A673 (cell line): Measurements from ENCODE around the gene GSTA1. TPM values are rescaled to one million over a fixed set of nuclear protein-coding genes. Genes with fewer than 3 reads are reported as not detected.
"Not testable (repeated sequence)": the region's sequence is repeated elsewhere in the genome, so short reads cannot be mapped to it uniquely, and the experiment has no call there.

Experiments
- BruUV-seq: library from RNA; stranded (reverse); fragments of 400-500 nt; replicated peaks from 2 replicates; lab custom pipeline; 2021; lab: Mats Ljungman, UMichigan
- CTCF ChIA-PET: fragments of 300-600 bp; sonication (Branson Sonifier 250); formaldehyde crosslinking; loops from one replicate; lab custom pipeline; 2022; ENCODE audit warnings: antibody characterized with exemption; lab: Charles Lee
- POLR2A ChIA-PET: fragments of 300-600 bp; sonication (Branson Sonifier 250); formaldehyde crosslinking; loops from one replicate; lab custom pipeline; 2022; ENCODE audit warnings: antibody characterized with exemption; ENCODE audit not compliant: low non-redundant PET; lab: Charles Lee
- DNase-seq: peaks from one replicate; pipeline ENCODE4 v3.0.0-alpha.2; 2015; ENCODE audit warnings: low spot score
- H3K27ac ChIP-seq: fragments of 200-600 bp; sonication (generic); 2 replicates; pipeline ENCODE4 v1.5.1; 2016; ENCODE audit warnings: mixed run types, low read depth, mild to moderate bottlenecking, mixed read lengths, antibody characterized with exemption, low read length; ENCODE audit not compliant: poor library complexity, severe bottlenecking
- H3K27me3 ChIP-seq: fragments of 200-600 bp; sonication (generic); replicated peaks from 2 replicates; pipeline ENCODE4 v1.6.1; 2017; ENCODE audit warnings: mixed run types, low read depth, mild to moderate bottlenecking, mixed read lengths, antibody characterized with exemption, low read length; ENCODE audit not compliant: insufficient read depth, poor library complexity
- H3K36me3 ChIP-seq: fragments of 200-600 bp; sonication (generic); 2 replicates; pipeline ENCODE4 v1.6.1; 2016; ENCODE audit warnings: mixed run types, mild to moderate bottlenecking, mixed read lengths, antibody characterized with exemption, low read length; ENCODE audit not compliant: insufficient read depth, poor library complexity, severe bottlenecking
- H3K4me1 ChIP-seq: fragments of 200-600 bp; sonication (generic); 2 replicates; pipeline ENCODE4 v1.6.1; 2017; ENCODE audit warnings: mixed run types, mild to moderate bottlenecking, mixed read lengths, antibody characterized with exemption, low read length; ENCODE audit not compliant: insufficient read depth, poor library complexity, severe bottlenecking
- H3K4me3 ChIP-seq: fragments of 200-600 bp; sonication (generic); 2 replicates; pipeline ENCODE4 v1.5.1; 2016; ENCODE audit warnings: low read depth, mixed run types, mild to moderate bottlenecking, mixed read lengths, low read length; ENCODE audit not compliant: poor library complexity, severe bottlenecking
- H3K9me3 ChIP-seq: fragments of 200-600 bp; sonication (generic); 2 replicates; pipeline ENCODE4 v1.6.1; 2016; ENCODE audit warnings: mixed run types, low read depth, mild to moderate bottlenecking, mixed read lengths, antibody characterized with exemption, low read length; ENCODE audit not compliant: poor library complexity, severe bottlenecking
- EZH2 ChIP-seq: fragments of 200-600 bp; sonication (generic); IDR thresholded peaks from 2 replicates; pipeline ENCODE4 v1.6.1; 2017; ENCODE audit warnings: borderline replicate concordance, low read depth, mild to moderate bottlenecking, mixed read lengths, antibody characterized with exemption, low read length; ENCODE audit not compliant: poor library complexity, severe bottlenecking
- intact Hi-C: fragments of 100-400 bp; cut with micrococcal nuclease; formaldehyde crosslinking; loops from one replicate; pipeline ENCODE4 v1.10.0; 2022; ENCODE audit not compliant: unreplicated experiment
- total RNA-seq: library from RNA; stranded (reverse); gene quantifications from 2 replicates; pipeline ENCODE4 v1.2.3, GENCODE V29; 2021
- TF ChIP-seq, protein P1 (sequence below): fragments of 300-800, 200-600 bp; sonication (generic); conservative IDR thresholded peaks from 2 replicates; pipeline ENCODE4 v1.5.1; 2017; ENCODE audit warnings: low read depth, mild to moderate bottlenecking, antibody characterized with exemption, low read length, moderate library complexity, mixed read lengths

Gene GSTA1
- total RNA-seq, 1 experiment from 2014 or later, result not detected

DNA sequence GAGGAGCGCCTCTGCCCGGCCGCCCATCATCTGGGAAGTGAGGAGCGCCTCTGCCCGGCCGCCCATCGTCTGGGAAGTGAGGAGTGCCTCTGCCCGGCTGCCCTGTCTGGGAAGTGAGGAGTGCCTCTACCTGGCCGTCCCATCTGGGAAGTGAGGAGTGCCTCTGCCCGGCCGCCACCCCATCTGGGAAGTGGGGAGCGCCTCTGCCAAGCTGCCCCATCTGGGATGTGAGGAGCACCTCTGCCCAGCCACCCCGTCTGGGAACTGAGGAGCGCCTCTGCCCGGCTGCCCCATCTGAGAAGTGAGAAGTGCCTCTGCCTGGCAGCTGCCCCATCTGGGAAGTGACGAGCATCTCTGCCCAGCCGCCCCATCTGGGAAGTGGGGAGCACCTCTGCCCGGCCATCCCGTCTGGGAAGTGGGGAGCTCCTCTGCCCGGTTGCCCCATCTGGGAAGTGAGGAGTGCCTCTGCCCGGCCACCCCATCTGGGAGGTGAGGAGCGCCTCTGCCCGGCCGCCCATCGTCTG, 21.7 kb upstream of the GSTA1 start:
- CTCF ChIA-PET, H3K27ac ChIP-seq, BruUV-seq, H3K36me3 ChIP-seq, DNase-seq, H3K27me3 ChIP-seq, H3K9me3 ChIP-seq, intact Hi-C loops, H3K4me3 ChIP-seq, POLR2A ChIA-PET, H3K4me1 ChIP-seq: not testable (repeated sequence)

- CTCF ChIA-PET, result no interaction called here
- intact Hi-C loops, result no loop called here
- BruUV-seq, result no TSS peak
Observed at GRCh38 chr6:52821842-52822241, 18.2 kb upstream of the GSTA1 start.

GRCh38 chr6:52820198-52820597, 16.6 kb upstream of the GSTA1 start:
- intact Hi-C loops, result no loop called here
- no TSS peak for BruUV-seq
- Histone ChIP-seq H3K36me3 (no peaks in the 10 kb centered on the region), H3K9me3 (no peaks in the 10 kb centered on the region), H3K4me3 (no peak overlapping the region), H3K27me3 (no peaks in the 10 kb centered on the region), H3K4me1 (no peaks in the 10 kb centered on the region), H3K27ac (no peak overlapping the region)
- ChIA-PET POLR2A (no interaction called here), CTCF (no interaction called here)
- no peak for DNase-seq
- TF ChIP-seq EZH2, result no peak
- TF ChIP-seq, protein P1, sequence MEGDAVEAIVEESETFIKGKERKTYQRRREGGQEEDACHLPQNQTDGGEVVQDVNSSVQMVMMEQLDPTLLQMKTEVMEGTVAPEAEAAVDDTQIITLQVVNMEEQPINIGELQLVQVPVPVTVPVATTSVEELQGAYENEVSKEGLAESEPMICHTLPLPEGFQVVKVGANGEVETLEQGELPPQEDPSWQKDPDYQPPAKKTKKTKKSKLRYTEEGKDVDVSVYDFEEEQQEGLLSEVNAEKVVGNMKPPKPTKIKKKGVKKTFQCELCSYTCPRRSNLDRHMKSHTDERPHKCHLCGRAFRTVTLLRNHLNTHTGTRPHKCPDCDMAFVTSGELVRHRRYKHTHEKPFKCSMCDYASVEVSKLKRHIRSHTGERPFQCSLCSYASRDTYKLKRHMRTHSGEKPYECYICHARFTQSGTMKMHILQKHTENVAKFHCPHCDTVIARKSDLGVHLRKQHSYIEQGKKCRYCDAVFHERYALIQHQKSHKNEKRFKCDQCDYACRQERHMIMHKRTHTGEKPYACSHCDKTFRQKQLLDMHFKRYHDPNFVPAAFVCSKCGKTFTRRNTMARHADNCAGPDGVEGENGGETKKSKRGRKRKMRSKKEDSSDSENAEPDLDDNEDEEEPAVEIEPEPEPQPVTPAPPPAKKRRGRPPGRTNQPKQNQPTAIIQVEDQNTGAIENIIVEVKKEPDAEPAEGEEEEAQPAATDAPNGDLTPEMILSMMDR, result no peak

More at GRCh38 chr6:52821842-52822241, 18.2 kb upstream of the GSTA1 start:
- no peaks in the 10 kb centered on the region for H3K4me1 ChIP-seq
- TF ChIP-seq, protein P1, result no peak
- TF ChIP-seq EZH2, result no peak
- H3K4me3 ChIP-seq, result no peak overlapping the region
- no peak for DNase-seq
- H3K36me3 ChIP-seq, result no peaks in the 10 kb centered on the region
- H3K27ac ChIP-seq, result no peak overlapping the region
- H3K9me3 ChIP-seq, result no peaks in the 10 kb centered on the region
- POLR2A ChIA-PET, result interaction anchor here (0.6 kb wide), 1 partner anchor 110 kb away, joined by 4 read pairs; no protein-coding TSS in a partner anchor
- H3K27me3 ChIP-seq, result no peaks in the 10 kb centered on the region
